ENCODE results near the gene SSR4.

The SSR4 gene

DNA sequence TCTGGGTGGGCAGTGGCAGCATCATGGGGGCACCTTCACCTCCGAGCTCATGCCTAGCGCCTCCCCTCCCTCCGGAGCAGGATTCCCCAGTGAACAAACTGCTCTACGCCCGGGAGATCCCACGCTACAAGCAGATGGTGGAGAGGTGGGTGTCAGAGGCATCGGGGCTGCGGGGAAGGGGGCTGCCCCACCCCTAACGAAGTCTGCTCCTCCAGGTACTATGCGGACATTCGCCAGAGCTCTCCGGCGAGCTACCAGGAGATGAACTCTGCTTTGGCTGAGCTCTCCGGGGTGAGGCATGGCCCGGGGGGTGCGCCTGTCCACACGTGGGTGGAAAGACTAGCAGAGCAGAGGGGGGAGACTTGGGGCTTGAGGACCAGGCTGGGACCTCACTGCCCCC is 16.3 kb upstream of the SSR4 start:
- TF ChIP-seq, protein P1, sequence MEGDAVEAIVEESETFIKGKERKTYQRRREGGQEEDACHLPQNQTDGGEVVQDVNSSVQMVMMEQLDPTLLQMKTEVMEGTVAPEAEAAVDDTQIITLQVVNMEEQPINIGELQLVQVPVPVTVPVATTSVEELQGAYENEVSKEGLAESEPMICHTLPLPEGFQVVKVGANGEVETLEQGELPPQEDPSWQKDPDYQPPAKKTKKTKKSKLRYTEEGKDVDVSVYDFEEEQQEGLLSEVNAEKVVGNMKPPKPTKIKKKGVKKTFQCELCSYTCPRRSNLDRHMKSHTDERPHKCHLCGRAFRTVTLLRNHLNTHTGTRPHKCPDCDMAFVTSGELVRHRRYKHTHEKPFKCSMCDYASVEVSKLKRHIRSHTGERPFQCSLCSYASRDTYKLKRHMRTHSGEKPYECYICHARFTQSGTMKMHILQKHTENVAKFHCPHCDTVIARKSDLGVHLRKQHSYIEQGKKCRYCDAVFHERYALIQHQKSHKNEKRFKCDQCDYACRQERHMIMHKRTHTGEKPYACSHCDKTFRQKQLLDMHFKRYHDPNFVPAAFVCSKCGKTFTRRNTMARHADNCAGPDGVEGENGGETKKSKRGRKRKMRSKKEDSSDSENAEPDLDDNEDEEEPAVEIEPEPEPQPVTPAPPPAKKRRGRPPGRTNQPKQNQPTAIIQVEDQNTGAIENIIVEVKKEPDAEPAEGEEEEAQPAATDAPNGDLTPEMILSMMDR (IDR thresholded peaks at IDR 0.05; ENCODE audit: low read length), result no peak
- TF ChIP-seq EZH2phosphoT487 (IDR thresholded peaks at IDR 0.05; ENCODE audit: low read length) (no peak), EZH2 (optimal IDR thresholded peaks at IDR 0.05; ENCODE audit: low read depth, low read length) (no peak)
- Histone ChIP-seq H3K79me2 (ENCODE audit: low read length) (no peaks in the 10 kb centered on the region), H3K27ac (ENCODE audit: low read length) (no peak overlapping the region), H2AFZ (ENCODE audit: low read length) (no peak overlapping the region), H3K9me2 (replicated peaks; ENCODE audit: insufficient read depth, low read length) (no peaks in the 10 kb centered on the region), H3K9me3 (replicated peaks; ENCODE audit: insufficient read depth, low read length) (no peaks in the 10 kb centered on the region), H3F3A (ENCODE audit: insufficient read depth, low read length) (no peaks in the 10 kb centered on the region), H3K4me1 (ENCODE audit: low read length) (no peaks in the 10 kb centered on the region), H3K36me3 (replicated peaks; ENCODE audit: insufficient read depth, low read length) (no peaks in the 10 kb centered on the region), H3K4me3 (ENCODE audit: low read length) (no peak overlapping the region), H4K20me1 (ENCODE audit: insufficient read depth, low read length) (no peaks in the 10 kb centered on the region), H3K27me3 (replicated peaks; ENCODE audit: insufficient read depth, low read length) (peaks cover 3% of the 10 kb centered on the region; the same call in 1 of the 2 replicates), H3K4me2 (ENCODE audit: low read depth, low read length) (no peak overlapping the region), H3K9ac (ENCODE audit: low read length) (no peak overlapping the region)
- DNase-seq, result no peak

- Histone ChIP-seq H3K9ac (ENCODE audit: low read length) (no peak overlapping the region), H3K27ac (ENCODE audit: low read length) (no peak overlapping the region), H3K4me1 (ENCODE audit: low read length) (no peaks in the 10 kb centered on the region), H3K4me2 (ENCODE audit: low read depth, low read length) (no peak overlapping the region), H3K79me2 (ENCODE audit: low read length) (no peaks in the 10 kb centered on the region), H3K36me3 (replicated peaks; ENCODE audit: insufficient read depth, low read length) (no peaks in the 10 kb centered on the region), H3F3A (ENCODE audit: insufficient read depth, low read length) (no peaks in the 10 kb centered on the region), H3K27me3 (replicated peaks; ENCODE audit: insufficient read depth, low read length) (peaks cover 3% of the 10 kb centered on the region; the same call in 1 of the 2 replicates), H3K4me3 (ENCODE audit: low read length) (no peak overlapping the region), H3K9me3 (replicated peaks; ENCODE audit: insufficient read depth, low read length) (no peaks in the 10 kb centered on the region), H4K20me1 (ENCODE audit: insufficient read depth, low read length) (no peaks in the 10 kb centered on the region), H3K9me2 (replicated peaks; ENCODE audit: insufficient read depth, low read length) (no peaks in the 10 kb centered on the region), H2AFZ (ENCODE audit: low read length) (no peak overlapping the region)
- TF ChIP-seq EZH2 (optimal IDR thresholded peaks at IDR 0.05; ENCODE audit: low read depth, low read length), result no peak
- TF ChIP-seq EZH2phosphoT487 (IDR thresholded peaks at IDR 0.05; ENCODE audit: low read length), result no peak
- TF ChIP-seq, protein P1 (IDR thresholded peaks at IDR 0.05; ENCODE audit: low read length), result no peak
- DNase-seq, result no peak
These were observed 15.8 kb upstream of the SSR4 start for GRCh38 chrX:153778684-153779101.

DNA sequence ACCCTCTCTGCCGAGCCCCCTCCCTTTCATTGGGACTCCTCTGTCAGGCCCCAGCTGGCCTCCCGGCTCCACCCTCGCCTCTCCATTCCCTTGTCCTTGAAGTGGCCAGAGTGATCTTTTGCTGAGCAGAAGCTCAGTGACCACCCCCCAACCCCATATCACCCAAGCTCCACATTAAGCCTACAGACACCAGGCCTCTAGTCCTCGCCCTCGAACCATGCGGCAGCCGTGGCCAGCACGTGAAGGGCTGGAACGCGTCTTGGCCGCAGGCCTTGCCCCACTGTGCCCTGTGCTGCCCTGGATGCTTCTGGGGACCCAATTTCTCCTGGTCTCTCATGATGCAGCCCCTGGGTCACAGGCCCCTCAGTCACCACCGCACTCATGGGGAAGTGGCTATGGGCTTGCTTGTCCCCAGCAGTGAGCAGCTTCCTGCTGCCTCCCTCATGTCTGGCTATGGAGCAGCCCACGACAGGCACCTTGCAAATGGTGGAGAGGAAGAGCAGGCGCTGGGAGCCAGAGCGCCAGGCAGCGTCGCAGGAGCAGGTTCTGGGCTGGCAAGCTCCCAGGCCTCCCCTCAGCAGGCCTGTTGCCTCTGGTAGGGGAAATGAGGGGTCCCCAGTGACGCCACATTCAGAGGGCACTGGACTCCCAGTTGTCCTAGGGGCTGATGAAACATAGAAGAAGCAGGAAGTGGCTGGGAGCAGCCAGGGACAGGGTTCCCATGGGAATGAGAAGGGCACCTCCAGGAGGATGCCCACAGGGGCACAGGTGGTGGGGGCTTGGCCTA is 14.4 kb upstream of the SSR4 start:
- no peak overlapping the region for H2AFZ ChIP-seq (ENCODE audit: low read length)
- no peaks in the 10 kb centered on the region for H3K79me2 ChIP-seq (ENCODE audit: low read length)
- no peak overlapping the region for H3K27ac ChIP-seq (ENCODE audit: low read length)
- no peak overlapping the region for H3K9ac ChIP-seq (ENCODE audit: low read length)
- H3K9me2 ChIP-seq (replicated peaks; ENCODE audit: insufficient read depth, low read length), result no peaks in the 10 kb centered on the region
- no peaks in the 10 kb centered on the region for H3K36me3 ChIP-seq (replicated peaks; ENCODE audit: insufficient read depth, low read length)
- no peaks in the 10 kb centered on the region for H4K20me1 ChIP-seq (ENCODE audit: insufficient read depth, low read length)
- H3F3A ChIP-seq (ENCODE audit: insufficient read depth, low read length), result no peaks in the 10 kb centered on the region
- H3K4me2 ChIP-seq (ENCODE audit: low read depth, low read length), result no peak overlapping the region
- H3K27me3 ChIP-seq (replicated peaks; ENCODE audit: insufficient read depth, low read length), result peaks cover 3% of the 10 kb centered on the region; the same call in 1 of the 2 replicates
- no peak overlapping the region for H3K4me3 ChIP-seq (ENCODE audit: low read length)
- TF ChIP-seq EZH2 (optimal IDR thresholded peaks at IDR 0.05; ENCODE audit: low read depth, low read length) (no peak), EZH2phosphoT487 (IDR thresholded peaks at IDR 0.05; ENCODE audit: low read length) (no peak)
- TF ChIP-seq, protein P1 (IDR thresholded peaks at IDR 0.05; ENCODE audit: low read length), result no peak
- H3K4me1 ChIP-seq (ENCODE audit: low read length), result no peaks in the 10 kb centered on the region
- no peak for DNase-seq
- H3K9me3 ChIP-seq (replicated peaks; ENCODE audit: insufficient read depth, low read length), result no peaks in the 10 kb centered on the region
